ENCODE results near the gene TULP4. TPM values are rescaled to one million over a fixed set of nuclear protein-coding genes. Genes with fewer than 3 reads are reported as not detected.
"Not testable (repeated sequence)": the region's sequence is repeated elsewhere in the genome, so short reads cannot be mapped to it uniquely, and the experiment has no call there.

TULP4 gene
- total RNA-seq, 1 donor = 131 TPM

DNA sequence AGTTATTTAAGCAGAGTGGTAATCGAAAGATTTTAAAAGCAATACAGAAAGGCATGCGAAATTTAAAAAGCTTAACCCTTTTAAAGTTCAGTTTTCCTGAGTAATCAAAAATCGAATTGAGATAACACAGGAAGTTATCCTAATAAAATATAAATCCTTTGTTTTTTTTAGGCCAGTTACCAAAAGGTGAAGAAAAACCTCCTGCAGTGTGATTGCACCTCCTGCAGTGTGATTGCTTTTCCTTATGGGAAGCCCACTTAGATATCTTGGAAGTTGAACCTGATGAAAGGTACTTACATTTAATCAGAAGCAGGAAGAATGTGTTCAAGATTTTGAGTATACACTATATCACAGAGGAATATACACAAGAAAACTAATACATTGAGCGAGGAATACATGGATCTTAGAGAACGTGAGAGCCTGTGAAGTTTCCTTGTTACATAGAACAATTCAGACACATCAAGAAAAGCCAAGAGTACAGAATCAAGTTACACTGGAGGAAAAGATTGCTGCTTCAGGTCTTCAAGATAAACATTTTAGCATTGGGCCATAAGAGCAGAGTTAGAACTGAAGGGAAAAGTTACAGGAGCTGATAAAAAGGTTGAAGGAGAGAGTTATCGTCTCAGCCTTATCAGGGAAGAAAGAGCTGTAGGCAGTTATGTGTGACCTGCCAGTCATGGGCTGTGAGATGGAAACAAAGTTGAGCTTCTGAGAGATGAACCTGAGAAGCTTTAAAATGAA is 240.0 kb downstream of the TULP4 start:
- TF ChIP-seq, protein P1, sequence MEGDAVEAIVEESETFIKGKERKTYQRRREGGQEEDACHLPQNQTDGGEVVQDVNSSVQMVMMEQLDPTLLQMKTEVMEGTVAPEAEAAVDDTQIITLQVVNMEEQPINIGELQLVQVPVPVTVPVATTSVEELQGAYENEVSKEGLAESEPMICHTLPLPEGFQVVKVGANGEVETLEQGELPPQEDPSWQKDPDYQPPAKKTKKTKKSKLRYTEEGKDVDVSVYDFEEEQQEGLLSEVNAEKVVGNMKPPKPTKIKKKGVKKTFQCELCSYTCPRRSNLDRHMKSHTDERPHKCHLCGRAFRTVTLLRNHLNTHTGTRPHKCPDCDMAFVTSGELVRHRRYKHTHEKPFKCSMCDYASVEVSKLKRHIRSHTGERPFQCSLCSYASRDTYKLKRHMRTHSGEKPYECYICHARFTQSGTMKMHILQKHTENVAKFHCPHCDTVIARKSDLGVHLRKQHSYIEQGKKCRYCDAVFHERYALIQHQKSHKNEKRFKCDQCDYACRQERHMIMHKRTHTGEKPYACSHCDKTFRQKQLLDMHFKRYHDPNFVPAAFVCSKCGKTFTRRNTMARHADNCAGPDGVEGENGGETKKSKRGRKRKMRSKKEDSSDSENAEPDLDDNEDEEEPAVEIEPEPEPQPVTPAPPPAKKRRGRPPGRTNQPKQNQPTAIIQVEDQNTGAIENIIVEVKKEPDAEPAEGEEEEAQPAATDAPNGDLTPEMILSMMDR (IDR thresholded peaks at IDR 0.05; ENCODE audit: insufficient read depth, low read length) = no peak
- no peak for DNase-seq (ENCODE audit: low read depth)
- H3K4me3 ChIP-seq (ENCODE audit: low read depth, low read length) = no peak overlapping the region

DNA sequence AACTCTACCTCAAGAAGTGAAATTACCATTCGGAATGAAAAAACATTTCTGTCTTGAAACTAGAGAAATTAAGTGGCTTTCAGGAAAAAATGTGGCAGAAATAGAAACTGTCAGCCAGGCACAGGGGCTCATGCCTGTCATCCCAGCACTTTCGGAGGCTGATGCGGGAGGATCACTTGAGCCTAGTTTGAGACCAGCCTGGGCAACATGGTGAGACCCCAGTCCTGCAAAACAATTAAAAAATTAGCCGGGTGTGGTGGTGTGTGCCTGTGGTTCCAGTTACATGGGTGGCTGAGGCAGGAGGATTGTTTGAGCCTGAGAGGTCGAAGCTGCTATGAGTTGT is 240.5 kb downstream of the TULP4 start:
- TF ChIP-seq, protein P1 (IDR thresholded peaks at IDR 0.05; ENCODE audit: insufficient read depth, low read length) = no peak

DNA sequence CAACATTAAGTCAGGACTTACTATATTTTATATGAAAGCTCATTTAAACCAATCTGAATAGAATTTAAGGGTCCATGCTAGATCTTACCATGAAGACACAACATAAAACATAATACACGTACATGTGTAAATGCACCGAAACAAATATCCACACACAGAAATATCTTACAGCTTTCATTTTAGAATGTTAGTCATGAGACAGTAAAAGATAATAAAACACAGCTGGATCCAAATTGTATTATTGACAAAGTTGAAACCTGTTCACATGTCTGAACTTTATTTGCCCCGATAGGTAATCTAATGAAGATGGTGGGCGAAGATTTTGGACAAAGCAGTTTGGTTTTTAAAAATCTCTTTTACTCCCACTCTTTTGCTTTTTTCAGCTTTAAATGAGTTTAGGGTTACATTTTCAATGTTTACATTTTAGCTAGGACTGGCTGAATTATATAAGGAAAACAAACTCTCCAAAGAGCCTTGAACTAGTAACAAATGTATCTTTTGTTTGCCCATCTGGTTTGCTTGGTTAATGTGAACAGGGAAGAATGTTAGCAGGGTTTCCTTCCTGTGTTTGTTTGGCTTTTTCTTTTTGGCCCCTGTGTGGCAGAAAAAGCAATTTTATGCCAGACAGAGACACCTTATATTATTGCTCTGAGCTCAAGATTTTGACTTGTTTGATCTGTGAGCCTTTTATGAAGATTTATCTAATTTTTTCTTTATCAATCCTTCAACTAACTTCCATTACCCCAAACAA is 242.5 kb downstream of the TULP4 start:
- no peak overlapping the region for H3K4me3 ChIP-seq (ENCODE audit: low read depth, low read length)
- TF ChIP-seq, protein P1 (IDR thresholded peaks at IDR 0.05; ENCODE audit: insufficient read depth, low read length) = no peak
- DNase-seq (ENCODE audit: low read depth) = no peak

More for the DNA sequence above, 240.5 kb downstream of the TULP4 start:
- DNase-seq (ENCODE audit: low read depth) = no peak
- H3K4me3 ChIP-seq (ENCODE audit: low read depth, low read length) = no peak overlapping the region

DNA sequence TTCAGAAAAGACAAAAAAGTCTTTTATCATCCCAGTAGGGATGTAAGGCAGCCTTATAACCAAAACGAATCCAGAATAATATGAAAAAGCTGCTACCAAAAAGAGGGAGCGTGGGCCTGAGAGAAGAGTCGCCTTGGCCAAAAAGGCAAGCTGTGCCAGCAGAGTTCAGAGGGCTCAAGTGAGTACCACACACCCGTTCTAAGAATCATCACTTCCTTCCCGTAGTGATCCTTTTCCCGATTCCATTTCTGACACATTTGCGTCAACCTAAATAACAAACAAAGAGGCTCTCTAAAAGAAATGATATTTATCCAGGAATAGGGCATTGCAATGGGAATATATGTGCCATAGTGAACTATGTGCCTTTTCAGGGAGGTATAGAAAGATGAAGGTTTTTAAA is 243.8 kb downstream of the TULP4 start:
- TF ChIP-seq, protein P1 (IDR thresholded peaks at IDR 0.05; ENCODE audit: insufficient read depth, low read length) = no peak
- DNase-seq (ENCODE audit: low read depth) = no peak
- no peak overlapping the region for H3K4me3 ChIP-seq (ENCODE audit: low read depth, low read length)

DNA sequence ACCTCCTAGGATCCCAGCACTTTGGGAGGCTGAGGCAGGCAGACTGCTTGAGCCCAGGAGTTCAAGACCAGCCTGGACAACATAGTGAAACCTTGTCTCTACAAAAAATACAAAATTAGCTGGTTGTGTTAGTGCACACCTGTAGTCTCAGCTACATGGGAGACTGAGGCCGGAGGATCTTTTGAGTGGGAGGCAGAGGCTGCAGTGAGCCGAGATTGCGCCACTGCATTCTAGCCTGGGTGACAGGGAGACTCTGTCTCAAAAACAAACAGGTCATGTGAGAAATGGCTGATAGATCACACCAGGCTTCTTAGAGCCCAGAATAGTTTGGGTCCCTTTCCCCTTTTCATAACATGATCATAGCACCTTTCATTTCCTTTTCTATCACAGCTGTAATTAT is 244.8 kb downstream of the TULP4 start:
- not testable (repeated sequence) for H3K4me3 ChIP-seq (ENCODE audit: low read depth, low read length); DNase-seq (ENCODE audit: low read depth)

DNA sequence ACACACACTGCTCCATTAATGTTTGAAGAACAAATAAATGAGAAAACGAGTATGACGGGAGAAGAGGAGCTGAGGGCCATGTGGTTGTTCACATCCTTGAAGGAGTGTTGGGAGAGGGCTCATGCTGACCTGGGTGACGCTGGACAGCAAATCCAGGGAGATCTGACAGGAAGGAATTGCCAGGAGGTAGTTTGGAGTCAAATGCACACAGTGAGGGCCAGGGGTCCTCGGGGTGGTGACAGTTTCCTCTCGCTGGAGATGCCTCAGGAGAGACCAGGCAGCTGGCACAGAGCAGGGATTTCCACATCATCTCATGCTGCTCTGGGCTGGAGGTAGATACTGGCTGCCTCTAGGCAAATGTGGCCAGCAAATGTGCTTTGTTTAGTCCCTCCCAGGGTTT is 245.7 kb downstream of the TULP4 start:
- TF ChIP-seq, protein P1 (IDR thresholded peaks at IDR 0.05; ENCODE audit: insufficient read depth, low read length) = no peak
- DNase-seq (ENCODE audit: low read depth) = no peak
- H3K4me3 ChIP-seq (ENCODE audit: low read depth, low read length) = no peak overlapping the region

DNA sequence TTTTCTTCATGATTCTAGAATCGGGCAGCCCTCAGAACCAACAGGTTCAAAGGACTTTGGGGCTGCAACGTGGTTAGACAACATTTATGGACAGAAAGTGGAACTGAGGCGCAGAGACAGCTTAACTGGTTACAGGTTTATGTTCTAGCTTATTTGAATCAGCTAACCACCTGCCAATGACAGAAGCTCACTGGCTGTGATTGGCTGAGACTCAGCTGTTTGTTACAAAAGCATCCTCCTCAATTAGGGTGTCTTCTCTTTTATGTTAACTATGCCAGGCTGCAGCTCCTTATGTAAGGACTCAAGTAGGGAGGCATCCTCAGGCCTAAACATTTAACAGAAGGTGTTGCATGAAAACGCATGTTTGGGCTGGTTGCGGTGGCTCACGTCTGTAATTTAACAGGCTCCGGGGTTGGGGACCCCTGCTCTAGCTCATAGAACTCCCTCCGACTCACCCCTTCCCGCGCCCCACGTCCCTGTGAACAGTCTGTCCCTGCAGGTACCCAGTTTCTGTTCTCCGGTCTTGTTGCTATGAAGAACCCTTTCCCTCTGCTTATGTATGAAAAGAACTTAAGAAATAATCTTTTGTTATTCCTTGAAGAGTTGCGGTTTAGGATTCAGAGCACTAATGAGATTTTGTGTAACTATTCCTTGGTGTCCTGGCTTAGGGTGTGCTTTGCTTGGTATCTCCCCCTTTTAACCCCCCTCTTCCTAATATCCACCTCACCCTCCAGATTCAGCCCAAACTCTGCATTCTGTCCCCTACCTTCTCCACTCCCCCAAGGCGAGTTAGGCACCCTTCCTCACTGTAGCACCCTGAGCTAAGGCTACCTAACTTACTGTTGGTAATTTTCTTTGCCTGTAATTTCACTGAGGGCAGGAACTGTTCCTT is 246.4 kb downstream of the TULP4 start:
- H3K4me3 ChIP-seq (ENCODE audit: low read depth, low read length) = no peak overlapping the region
- DNase-seq (ENCODE audit: low read depth) = no peak
- TF ChIP-seq, protein P1 (IDR thresholded peaks at IDR 0.05; ENCODE audit: insufficient read depth, low read length) = no peak

Measured in fibroblast of the aortic adventitia (primary cell).